ENCODE measurements around the gene PDE2A. TPM values are rescaled to one million over a fixed set of nuclear protein-coding genes. Genes with fewer than 3 reads are reported as not detected.

The PDE2A gene
- polyA plus RNA-seq, 2 of the 4 experiments (the other 2 are of a cell fraction), result 0.62 to 1.5 TPM

GRCh38 chr11:72661486-72661885, 12.7 kb downstream of the PDE2A start (continued):
- no peak for TF ChIP-seq REST (IDR thresholded peaks at IDR 0.05)

- no peaks in the 10 kb centered on the region for H3K4me1 ChIP-seq
- no peaks in the 10 kb centered on the region for H3K9me3 ChIP-seq
- 64% methylated on average over 9 of the region's 9 CpGs for WGBS (ENCODE audit: missing lambda C conversion rate)
- DNase-seq (ENCODE audit: low read depth in 1 of 2, low spot score in 1 of 2) (no peak), ATAC-seq (no peak), FAIRE-seq (no peak)
- H3K4me2 ChIP-seq, result no peak overlapping the region
- no peak overlapping the region for H3K27ac ChIP-seq
- H3K4me3 ChIP-seq, result no peak overlapping the region
- ChIA-PET POLR2A (no interaction called here), CTCF (interaction anchor here (1.0 to 3.3 kb wide), 4 partner anchors 23 to 188 kb away, joined by 3 to 11 read pairs (median 5); no protein-coding TSS in a partner anchor)
- TF ChIP-seq TP53 (CRISPR knock-in tag; IDR thresholded peaks at IDR 0.05), result no peak
- no peak for TF ChIP-seq RARB (CRISPR knock-in tag; IDR thresholded peaks at IDR 0.05)
- TF ChIP-seq MAZ (IDR thresholded peaks at IDR 0.05; ENCODE audit: borderline replicate concordance, low read depth, low read length), result no peak
- no peak for TF ChIP-seq NFE2L2 (conservative IDR thresholded peaks at IDR 0.05; ENCODE audit: low read length)
- TF ChIP-seq CHD2 (IDR thresholded peaks at IDR 0.05; ENCODE audit: low read length, partially characterized antibody), result no peak
- TF ChIP-seq ELK1 (IDR thresholded peaks at IDR 0.05; ENCODE audit: low read depth, low read length), result no peak
- TF ChIP-seq NR3C1 (IDR thresholded peaks at IDR 0.05), result no peak
- TF ChIP-seq E2F6 (IDR thresholded peaks at IDR 0.05; ENCODE audit: borderline replicate concordance, low read depth), result no peak
- TF ChIP-seq JUNB (IDR thresholded peaks at IDR 0.05), result no peak
- TF ChIP-seq SREBF2 (IDR thresholded peaks at IDR 0.05), result no peak
- TF ChIP-seq CHD4 (IDR thresholded peaks at IDR 0.05; ENCODE audit: borderline replicate concordance), result no peak
- no peak for TF ChIP-seq RCOR1 (IDR thresholded peaks at IDR 0.05; ENCODE audit: low read depth, low read length)
- no peak for TF ChIP-seq HOXA7 (CRISPR knock-in tag; IDR thresholded peaks at IDR 0.05)
- TF ChIP-seq FOXS1 (CRISPR knock-in tag; IDR thresholded peaks at IDR 0.05), result no peak
These were observed 15.1 kb downstream of the PDE2A start for GRCh38 chr11:72658989-72659640.

- DNase-seq (ENCODE audit: low read depth in 1 of 2, low spot score in 1 of 2) (no peak), ATAC-seq (no peak), FAIRE-seq (no peak)
- CTCF ChIA-PET, result interaction anchor here (0.8 to 1.7 kb wide), 6 partner anchors 14 to 71 kb away, joined by 3 to 8 read pairs (median 4); no protein-coding TSS in a partner anchor
- H3K4me2 ChIP-seq, result no peak overlapping the region
- TF ChIP-seq HEYL (CRISPR knock-in tag; IDR thresholded peaks at IDR 0.05) (no peak), HES2 (IDR thresholded peaks at IDR 0.05) (no peak), TP53 (CRISPR knock-in tag; IDR thresholded peaks at IDR 0.05) (no peak), ELK1 (IDR thresholded peaks at IDR 0.05; ENCODE audit: low read depth, low read length) (no peak), NFE2L2 (conservative IDR thresholded peaks at IDR 0.05; ENCODE audit: low read length) (no peak)
- POLR2A ChIA-PET, result no interaction called here
- no peak overlapping the region for H3K4me3 ChIP-seq
- no peaks in the 10 kb centered on the region for H3K9me3 ChIP-seq
- H3K27ac ChIP-seq, result no peak overlapping the region
- WGBS (ENCODE audit: missing lambda C conversion rate), result 56% methylated on average over 6 of the region's 6 CpGs
- H3K4me1 ChIP-seq, result no peaks in the 10 kb centered on the region
These were observed 16.7 kb downstream of the PDE2A start for GRCh38 chr11:72657411-72658100.

Measured in A549 (cell line).